IMR-90 (cell line): Measurements from ENCODE around the gene DYNLRB1. TPM values are rescaled to one million over a fixed set of nuclear protein-coding genes. Genes with fewer than 3 reads are reported as not detected.

Source experiments
- ATAC-seq: fragments of 200-7000 bp; cut with Tn5 transposase; 2 replicates; pipeline ENCODE4 v1.9.1; 2020; ENCODE audit warnings: low read depth, mild to moderate bottlenecking, moderate library complexity
- BruUV-seq: library from RNA; stranded (reverse); fragments of 400-500 nt; replicated peaks from 2 replicates; lab custom pipeline; 2021; lab: Mats Ljungman, UMichigan
- CTCF ChIA-PET: fragments of 300-600 bp; formaldehyde crosslinking; extraction: SDS; loops from one replicate; lab custom pipeline; 2021; ENCODE audit warnings: antibody characterized with exemption; lab: Yijun Ruan, JAX
- POLR2A ChIA-PET: fragments of 300-600 bp; sonication (Branson Sonifier 250); formaldehyde crosslinking; loops from one replicate; lab custom pipeline; 2022; ENCODE audit warnings: antibody characterized with exemption; ENCODE audit not compliant: unreplicated experiment; lab: Charles Lee
- DNase-seq: peaks from one replicate; pipeline ENCODE4 v3.0.0; 2013
- H2AFZ ChIP-seq: replicated peaks from 2 replicates; pipeline ENCODE3; 2013; ENCODE audit warnings: low read length, mild to moderate bottlenecking; ENCODE audit not compliant: poor library complexity
- H2AK5ac ChIP-seq: 2 replicates; pipeline ENCODE4 v1.6.1; 2013; ENCODE audit warnings: low read depth, low read length, inconsistent platforms
- H2AK9ac ChIP-seq: replicated peaks from 2 replicates; pipeline ENCODE3; 2013; ENCODE audit warnings: mild to moderate bottlenecking, low read depth, low read length, moderate library complexity; ENCODE audit not compliant: poor library complexity
- H2BK120ac ChIP-seq: 2 replicates; pipeline ENCODE4 v1.6.1; 2013; ENCODE audit warnings: low read depth, low read length, inconsistent platforms
- H2BK15ac ChIP-seq: 3 replicates; pipeline ENCODE4 v1.6.1; 2013; ENCODE audit warnings: low read depth, low read length, inconsistent platforms
- H2BK20ac ChIP-seq: 2 replicates; pipeline ENCODE4 v1.6.1; 2013; ENCODE audit warnings: low read depth, mild to moderate bottlenecking, inconsistent platforms, low read length, moderate library complexity
- H2BK5ac ChIP-seq: 2 replicates; pipeline ENCODE4 v1.6.1; 2013; ENCODE audit warnings: mild to moderate bottlenecking, low read depth, low read length, inconsistent platforms; ENCODE audit not compliant: poor library complexity, severe bottlenecking
- H3K14ac ChIP-seq: replicated peaks from 2 replicates; pipeline ENCODE4 v1.6.1; 2013; ENCODE audit warnings: low read depth, low read length, inconsistent platforms
- H3K18ac ChIP-seq: 2 replicates; pipeline ENCODE4 v1.6.1; 2013; ENCODE audit warnings: low read depth, low read length, control low read depth
- H3K23ac ChIP-seq: 2 replicates; pipeline ENCODE4 v1.6.1; 2013; ENCODE audit warnings: low read depth, low read length, inconsistent platforms
- H3K27ac ChIP-seq: 2 replicates; pipeline ENCODE4 v1.5.1; 2013; ENCODE audit warnings: mild to moderate bottlenecking, control low read depth, low read length; ENCODE audit not compliant: insufficient read depth
- H3K27me3 ChIP-seq: 2 replicates; pipeline ENCODE4 v1.6.1; 2013; ENCODE audit warnings: low read length; ENCODE audit not compliant: control insufficient read depth, insufficient read depth
- H3K36me3 ChIP-seq: 2 replicates; pipeline ENCODE4 v1.6.1; 2013; ENCODE audit warnings: low read length, mixed read lengths; ENCODE audit not compliant: control insufficient read depth, insufficient read depth
- H3K4ac ChIP-seq: 2 replicates; pipeline ENCODE4 v1.6.1; 2013; ENCODE audit warnings: low read depth, low read length, inconsistent platforms
- H3K4me1 ChIP-seq: 2 replicates; pipeline ENCODE4 v1.6.1; 2013; ENCODE audit warnings: low read length, mixed read lengths; ENCODE audit not compliant: control insufficient read depth, insufficient read depth
- H3K4me2 ChIP-seq: 2 replicates; pipeline ENCODE4 v1.6.1; 2013; ENCODE audit warnings: low read depth, mild to moderate bottlenecking, control low read depth, low read length, moderate library complexity
- H3K4me3 ChIP-seq: 2 replicates; pipeline ENCODE4 v1.5.1; 2013; ENCODE audit warnings: low read depth, mild to moderate bottlenecking, control low read depth, low read length, moderate library complexity; ENCODE audit not compliant: insufficient read depth
- H3K56ac ChIP-seq: 2 replicates; pipeline ENCODE4 v1.6.1; 2013; ENCODE audit warnings: low read length, inconsistent platforms; ENCODE audit not compliant: insufficient read depth; ENCODE audit errors: extremely low read depth
- H3K79me1 ChIP-seq, 2 experiments: 2 replicates each; pipeline ENCODE4 v1.6.1; 2013; ENCODE audit warnings: low read length in 2 of 2, inconsistent platforms in 1 of 2, low read depth in 1 of 2
- H3K9ac ChIP-seq: 2 replicates; pipeline ENCODE4 v1.6.1; 2013; ENCODE audit warnings: low read depth, low read length, control low read depth
- H3K9me1 ChIP-seq: 2 replicates; pipeline ENCODE4 v1.6.1; 2013; ENCODE audit warnings: low read length, inconsistent platforms; ENCODE audit not compliant: insufficient read depth
- H3K9me3 ChIP-seq: 2 replicates; pipeline ENCODE4 v1.6.1; 2013; ENCODE audit warnings: low read length; ENCODE audit not compliant: control insufficient read depth, insufficient read depth
- H4K20me1 ChIP-seq: 2 replicates; pipeline ENCODE4 v1.6.1; 2013; ENCODE audit warnings: low read length, inconsistent platforms; ENCODE audit not compliant: insufficient read depth
- H4K5ac ChIP-seq: 2 replicates; pipeline ENCODE4 v1.6.1; 2013; ENCODE audit warnings: mild to moderate bottlenecking, low read depth, low read length, control low read depth
- H4K8ac ChIP-seq, 2 experiments: 2 replicates each; pipeline ENCODE4 v1.6.1; 2013; ENCODE audit warnings: low read depth in 2 of 2, low read length in 2 of 2, control low read depth in 1 of 2, inconsistent platforms in 1 of 2
- H4K91ac ChIP-seq: 2 replicates; pipeline ENCODE4 v1.6.1; 2013; ENCODE audit warnings: low read depth, low read length, inconsistent platforms; ENCODE audit not compliant: insufficient read depth
- NFE2L2 ChIP-seq: fragments of 150-350 bp; IDR thresholded peaks from 2 replicates; pipeline ENCODE4 v1.6.1; 2016; ENCODE audit warnings: low read depth, mild to moderate bottlenecking, low read length
- SMC3 ChIP-seq: fragments of 150-350 bp; IDR thresholded peaks from 2 replicates; pipeline ENCODE4 v1.6.1; 2016; ENCODE audit warnings: low read depth, mild to moderate bottlenecking, antibody characterized with exemption, low read length, moderate library complexity
- WGBS, 2 experiments: methylation state at CpG; one replicate each; pipeline versions ENCODE4 v1.1.5 to v1.1.7; 2013; ENCODE audit warnings: missing lambda C conversion rate in 2 of 2; ENCODE audit not compliant: insufficient read length in 1 of 2; ENCODE audit errors: extremely low coverage in 2 of 2; 5-methylcytosine and 5-hydroxymethylcytosine counted together
- dilution Hi-C: fragments of 300-500 bp; cut with HindIII; formaldehyde crosslinking; loops from one replicate; pipeline ENCODE4 v1.14.3; 2018; ENCODE audit warnings: low sequenced_read_pairs; ENCODE audit not compliant: unreplicated experiment
- in situ Hi-C: fragments of 300-500 bp; cut with MboI; formaldehyde crosslinking; loops from 3 replicates; pipeline ENCODE4 v1.14.3; 2019; ENCODE audit warnings: low sequenced_read_pairs, inconsistent platforms, mixed read lengths
- intact Hi-C: fragments of 100-400 bp; cut with micrococcal nuclease; formaldehyde crosslinking; loops from 2 replicates; pipeline ENCODE4 v1.10.0; 2022
- polyA plus RNA-seq, 3 experiments: library from polyadenylated mRNA; depleted of rRNA; stranded (reverse); fragments of >200 nt; gene quantifications; 2 replicates each; pipeline ENCODE4 v1.2.3, GENCODE V29; 2012; ENCODE audit warnings: low replicate concordance in 1 of 3
- total RNA-seq: library from RNA; depleted of rRNA; stranded (reverse); fragments of >200 nt; gene quantifications from 2 replicates; pipeline ENCODE4 v1.2.3, GENCODE V29; 2012
- TF ChIP-seq, protein P1 (sequence below): fragments of 150-350 bp; IDR thresholded peaks from 2 replicates; pipeline ENCODE4 v1.6.1; 2016; ENCODE audit warnings: low read depth, mild to moderate bottlenecking, low read length, moderate library complexity, borderline replicate concordance

DYNLRB1 gene
- total and polyA plus RNA-seq, 2 of the 4 experiments (the other 2 are of a cell fraction) = 82.4 to 380 TPM

DNA sequence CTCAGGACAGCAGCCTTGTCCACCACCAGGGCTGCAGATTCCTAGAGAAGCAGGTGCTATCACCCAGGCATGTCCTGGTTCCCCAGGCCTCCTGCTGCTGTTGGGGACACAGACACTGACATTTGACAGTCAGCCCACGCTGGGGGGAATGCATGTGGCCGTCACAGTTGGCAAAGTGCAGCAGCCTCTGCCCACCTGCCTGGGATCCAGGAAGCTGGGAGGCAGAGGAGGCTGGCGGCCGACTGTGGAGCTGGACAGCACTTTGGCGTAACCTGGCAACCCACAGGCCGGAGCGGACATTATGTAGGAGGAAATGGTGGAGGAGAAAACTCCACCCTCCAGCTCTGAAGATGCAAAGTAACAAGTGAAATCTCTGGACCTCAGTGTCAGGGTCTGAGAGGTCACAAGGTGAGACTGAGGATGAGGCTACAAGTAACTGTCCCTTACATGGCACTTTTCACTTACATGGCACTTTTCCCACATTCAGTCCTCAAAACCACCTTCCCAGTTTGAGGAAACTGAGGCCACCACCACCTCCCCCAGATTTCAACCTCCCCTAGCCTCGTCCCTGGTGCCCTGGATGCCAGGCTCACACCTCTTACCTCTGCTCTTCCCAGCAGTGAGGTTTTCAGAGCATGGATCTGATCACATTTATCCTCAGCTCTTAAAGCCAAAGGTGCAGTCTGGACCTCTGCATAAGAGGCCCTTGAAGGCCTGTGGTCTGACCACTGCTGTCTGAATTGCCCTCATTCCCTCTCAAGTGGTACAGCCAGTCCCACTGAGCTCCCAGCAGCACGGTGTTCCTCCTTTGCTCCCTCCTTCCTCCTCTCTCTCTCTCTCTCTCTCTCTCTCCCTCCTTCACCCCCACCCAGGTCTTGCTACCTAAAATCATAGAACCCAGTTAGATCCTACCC lies 51.0 kb downstream of the DYNLRB1 start:
- no TSS peak for BruUV-seq
- 81% methylated on average over 4 of the region's 9 CpGs; no CpG with 5 or more reads in 1 of the 2 experiments for WGBS, 2 experiments
- TF ChIP-seq NFE2L2 (no peak), SMC3 (no peak)
- TF ChIP-seq, protein P1, sequence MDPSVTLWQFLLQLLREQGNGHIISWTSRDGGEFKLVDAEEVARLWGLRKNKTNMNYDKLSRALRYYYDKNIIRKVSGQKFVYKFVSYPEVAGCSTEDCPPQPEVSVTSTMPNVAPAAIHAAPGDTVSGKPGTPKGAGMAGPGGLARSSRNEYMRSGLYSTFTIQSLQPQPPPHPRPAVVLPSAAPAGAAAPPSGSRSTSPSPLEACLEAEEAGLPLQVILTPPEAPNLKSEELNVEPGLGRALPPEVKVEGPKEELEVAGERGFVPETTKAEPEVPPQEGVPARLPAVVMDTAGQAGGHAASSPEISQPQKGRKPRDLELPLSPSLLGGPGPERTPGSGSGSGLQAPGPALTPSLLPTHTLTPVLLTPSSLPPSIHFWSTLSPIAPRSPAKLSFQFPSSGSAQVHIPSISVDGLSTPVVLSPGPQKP = no peak
- no peak overlapping the region for H2BK15ac ChIP-seq
- H4K91ac ChIP-seq = no peak overlapping the region
- H3K4me3 ChIP-seq = no peak overlapping the region
- H2AFZ ChIP-seq = no peak overlapping the region
- H4K5ac ChIP-seq = no peak overlapping the region
- ChIA-PET CTCF (no interaction called here), POLR2A (no interaction called here)
- peaks cover 3% of the 10 kb centered on the region for H3K4me1 ChIP-seq
- no peak overlapping the region for H3K4ac ChIP-seq
- no peak overlapping the region for H3K56ac ChIP-seq
- H4K8ac ChIP-seq = no peak overlapping the region
- H3K36me3 ChIP-seq = no peaks in the 10 kb centered on the region
- no peak overlapping the region for H2AK9ac ChIP-seq
- H3K14ac ChIP-seq = no peak overlapping the region
- ATAC-seq = no peak
- no peak overlapping the region for H2BK120ac ChIP-seq
- no peak overlapping the region for H3K4me2 ChIP-seq
- no peak overlapping the region for H3K9ac ChIP-seq
- H3K79me1 ChIP-seq = no peaks in the 10 kb centered on the region; a peak in 1 of 4 replicates
- no peak overlapping the region for H3K27ac ChIP-seq
- no peak overlapping the region for H3K18ac ChIP-seq
- no peak overlapping the region for H2AK5ac ChIP-seq
- H2BK5ac ChIP-seq = no peak overlapping the region
- H3K27me3 ChIP-seq = no peaks in the 10 kb centered on the region
- intact Hi-C loops (no loop called here), in situ Hi-C loops (no loop called here), dilution Hi-C loops (no loop called here)
- H3K23ac ChIP-seq = no peak overlapping the region
- DNase-seq = no peak
- peaks cover 20% of the 10 kb centered on the region for H3K9me1 ChIP-seq
- H2BK20ac ChIP-seq = no peak overlapping the region
- no peaks in the 10 kb centered on the region for H4K20me1 ChIP-seq
- no peaks in the 10 kb centered on the region for H3K9me3 ChIP-seq
